SHP77 (cell line): ENCODE data around the gene MTCL1.
"Not testable (repeated sequence)": the region's sequence is repeated elsewhere in the genome, so short reads cannot be mapped to it uniquely, and the experiment has no call there.

ENCODE experiments used
- DNase-seq, 2 experiments: peaks; one replicate each; lab custom pipeline; 2025; lab: John Stamatoyannopoulos, UW

MTCL1 gene

GRCh38 chr18:8744038-8744437 lies 38.7 kb downstream of the MTCL1 start:
- no peak for DNase-seq

GRCh38 chr18:8744656-8745055 lies 39.3 kb downstream of the MTCL1 start:
- no peak for DNase-seq

- DNase-seq: no peak
These were observed 40.1 kb downstream of the MTCL1 start for GRCh38 chr18:8745355-8746014.

DNA sequence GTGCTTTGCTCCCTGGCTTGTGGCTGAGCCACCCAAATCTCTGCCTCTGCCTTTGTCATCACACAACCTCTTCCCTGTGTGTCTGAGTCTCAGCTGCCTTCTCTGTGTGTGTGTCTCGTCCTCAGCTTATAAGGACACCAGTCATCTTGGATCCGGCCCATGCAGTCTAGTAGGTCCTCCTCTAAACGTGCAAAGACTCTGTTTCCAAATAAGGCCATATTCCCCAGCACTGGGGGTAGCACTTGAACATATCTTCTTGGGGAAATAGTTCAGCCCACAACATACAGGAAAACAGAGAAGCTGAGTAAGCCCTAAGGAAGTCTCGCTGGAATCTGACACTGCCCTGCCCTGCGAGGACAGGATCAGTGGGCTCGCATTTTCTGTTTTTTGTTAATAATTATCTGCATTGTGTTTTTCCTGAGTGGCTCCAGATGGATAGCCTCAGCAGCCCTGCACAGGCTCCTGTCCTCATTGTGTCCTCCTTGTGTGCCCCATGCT lies 42.1 kb downstream of the MTCL1 start:
- DNase-seq: no peak

DNA sequence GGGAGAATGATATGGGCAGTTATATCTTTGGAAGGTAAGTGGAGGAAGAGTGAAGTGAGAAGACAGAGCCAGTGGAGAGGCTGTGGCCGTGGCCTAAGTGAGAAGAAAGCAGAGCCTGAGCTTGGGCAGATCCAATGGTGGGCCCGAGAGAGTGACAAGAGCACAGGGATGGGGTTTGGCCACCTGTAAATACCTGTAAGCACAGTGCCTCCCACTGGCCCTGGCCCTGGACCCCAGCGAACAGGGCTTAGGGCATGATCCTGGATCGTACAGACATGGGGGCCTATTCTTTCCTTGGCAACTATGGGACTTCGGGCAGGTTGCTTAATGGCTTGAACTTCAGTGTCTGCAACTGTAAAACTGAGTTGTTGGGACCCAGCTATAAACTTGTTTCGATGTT lies 44.1 kb downstream of the MTCL1 start:
- DNase-seq: no peak

GRCh38 chr18:8750954-8751415 lies 45.6 kb downstream of the MTCL1 start:
- DNase-seq: no peak

DNA sequence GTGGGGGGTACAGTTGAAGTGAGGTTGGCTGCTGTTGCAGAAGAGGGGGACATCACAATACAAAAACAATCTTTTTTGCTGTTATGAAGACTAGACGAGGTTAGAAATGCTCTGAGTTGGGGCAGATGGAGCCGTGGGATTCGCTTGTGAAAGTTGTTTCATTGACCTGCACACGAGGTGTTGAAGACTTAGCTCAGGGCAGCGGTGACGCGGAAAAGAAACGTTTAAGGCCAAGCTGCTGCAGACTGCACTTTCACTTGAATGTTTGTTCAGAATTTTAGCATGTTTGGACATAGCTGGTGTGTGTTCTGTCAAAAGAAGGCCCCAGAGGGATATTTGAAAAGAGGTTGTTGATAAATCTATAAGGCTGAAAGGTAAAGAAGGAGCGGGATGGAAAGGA lies 46.3 kb downstream of the MTCL1 start:
- no peak for DNase-seq

GRCh38 chr18:8752329-8752728 lies 47.0 kb downstream of the MTCL1 start:
- no peak for DNase-seq

- no peak for DNase-seq
These were observed 49.9 kb downstream of the MTCL1 start for GRCh38 chr18:8754995-8755960.

GRCh38 chr18:8756571-8756970 lies 51.2 kb downstream of the MTCL1 start:
- DNase-seq: no peak

DNA sequence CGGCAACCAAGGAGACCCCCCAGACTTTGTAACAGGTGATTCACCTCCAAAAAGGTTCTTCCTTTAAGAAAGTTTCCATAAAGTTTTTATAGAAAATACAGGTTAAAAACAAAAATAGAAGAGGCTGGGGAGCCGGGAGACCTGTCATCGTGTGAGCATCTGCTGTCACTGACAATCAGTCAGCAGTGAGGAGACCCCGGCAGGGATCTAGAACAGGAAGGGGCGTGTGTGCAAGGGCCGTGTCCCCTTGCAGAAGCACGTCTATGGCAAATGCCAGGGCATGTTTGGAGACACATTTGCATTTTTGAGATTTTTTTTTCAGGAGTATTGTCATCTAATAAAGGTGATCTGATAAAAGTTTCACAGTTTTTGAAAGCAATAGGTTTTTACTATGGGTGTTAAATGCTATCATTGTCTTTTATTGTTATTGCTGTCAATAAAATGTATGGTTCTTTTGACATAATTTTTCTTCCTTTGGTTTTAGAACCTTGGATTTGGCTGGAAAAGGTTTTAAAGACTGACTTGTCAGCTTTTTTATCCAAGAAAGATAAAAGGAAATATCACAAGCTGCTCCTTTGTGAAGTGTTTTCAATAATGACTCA lies 52.1 kb downstream of the MTCL1 start:
- no peak for DNase-seq

DNA sequence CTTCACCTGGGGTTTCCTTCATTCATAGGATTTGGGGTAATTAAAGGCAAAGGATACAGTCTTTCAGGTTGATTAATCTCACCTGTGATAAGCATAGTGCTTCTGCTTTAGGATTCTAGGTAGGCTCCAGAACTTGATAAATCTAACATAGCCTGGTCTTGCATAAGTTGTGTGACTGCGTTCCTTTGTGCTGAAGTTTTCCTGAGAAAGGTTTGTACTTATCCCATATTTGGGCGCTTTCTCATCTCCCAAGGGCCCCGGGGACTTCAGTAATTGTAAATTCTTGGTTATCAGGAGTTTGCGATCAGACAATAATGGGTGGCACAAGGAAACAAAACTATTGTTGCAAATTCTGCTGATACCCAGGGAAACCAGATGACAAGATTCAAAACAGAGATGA lies 53.1 kb downstream of the MTCL1 start:
- DNase-seq: no peak

DNA sequence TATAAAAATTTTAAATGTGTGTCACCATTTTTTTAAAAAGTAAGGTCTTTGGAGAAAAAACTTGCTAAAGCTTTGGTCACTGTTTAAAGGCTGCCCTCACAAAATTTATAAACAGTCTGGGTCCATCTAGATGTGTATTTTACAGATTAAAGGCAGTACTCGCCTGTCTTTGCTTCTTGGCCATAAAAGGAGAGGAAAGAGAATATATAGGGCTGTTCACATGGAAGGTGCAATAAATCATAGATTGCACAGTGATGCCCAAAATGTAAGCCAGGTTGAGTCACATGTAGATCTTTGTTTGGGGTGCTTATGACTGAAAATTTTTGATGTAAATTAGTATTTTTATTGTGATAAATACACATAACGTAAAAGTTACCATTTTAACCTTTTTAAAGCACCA lies 55.6 kb downstream of the MTCL1 start:
- no peak for DNase-seq

- DNase-seq: not testable (repeated sequence)
These were observed 56.2 kb downstream of the MTCL1 start for GRCh38 chr18:8761535-8761934.

GRCh38 chr18:8762968-8763367 lies 57.6 kb downstream of the MTCL1 start:
- no peak for DNase-seq

DNA sequence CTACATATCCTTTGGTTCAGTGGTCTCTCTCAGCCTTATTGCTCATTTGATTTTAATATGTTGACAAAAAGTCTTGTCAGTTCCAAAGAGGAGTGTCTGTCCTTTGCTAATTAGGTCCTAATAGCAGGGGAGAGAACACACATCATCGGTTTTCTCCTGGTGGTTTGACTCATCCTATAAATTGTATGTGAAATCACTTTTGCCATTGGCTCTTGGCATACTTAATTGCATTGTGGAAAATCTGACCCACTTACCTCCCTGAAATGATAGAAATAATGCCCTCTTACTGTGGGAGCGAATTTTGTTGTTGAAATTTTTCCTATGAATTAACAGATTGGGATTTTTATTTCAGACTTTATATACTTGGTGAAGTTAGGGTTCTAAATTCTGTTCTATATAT lies 58.3 kb downstream of the MTCL1 start:
- no peak for DNase-seq

DNA sequence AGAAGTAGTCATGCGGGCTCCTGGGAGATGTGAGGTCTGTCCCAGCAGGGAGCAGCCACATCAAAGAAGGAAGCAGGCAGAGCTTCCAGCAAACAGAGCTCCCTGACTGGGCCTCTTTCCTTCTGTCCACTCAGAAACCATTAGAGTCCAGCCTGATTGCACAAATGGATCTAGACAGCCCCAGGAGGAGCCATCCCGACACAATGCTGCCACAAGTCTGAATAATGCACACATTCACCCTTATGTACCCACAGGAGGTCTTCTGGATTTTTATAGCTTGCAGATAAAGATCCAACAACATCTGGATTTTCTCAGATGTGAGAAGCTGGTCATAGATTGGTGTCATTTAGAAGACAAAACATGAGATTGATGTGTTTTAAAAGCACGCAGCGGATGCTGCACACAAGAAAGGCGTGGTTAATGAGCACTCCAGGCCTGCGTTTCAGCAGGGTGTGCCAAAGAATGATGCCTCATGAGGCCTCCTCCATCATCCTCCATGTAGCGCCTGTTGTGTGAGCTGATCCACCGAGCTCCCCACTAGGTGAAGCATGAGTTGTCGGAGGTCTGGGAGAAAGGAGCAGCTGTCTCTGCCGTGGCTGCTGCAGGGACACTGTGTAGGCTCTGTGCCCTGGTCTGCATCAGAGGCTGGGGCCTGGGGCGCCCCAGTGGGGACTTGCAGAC lies 60.6 kb downstream of the MTCL1 start:
- no peak for DNase-seq

DNA sequence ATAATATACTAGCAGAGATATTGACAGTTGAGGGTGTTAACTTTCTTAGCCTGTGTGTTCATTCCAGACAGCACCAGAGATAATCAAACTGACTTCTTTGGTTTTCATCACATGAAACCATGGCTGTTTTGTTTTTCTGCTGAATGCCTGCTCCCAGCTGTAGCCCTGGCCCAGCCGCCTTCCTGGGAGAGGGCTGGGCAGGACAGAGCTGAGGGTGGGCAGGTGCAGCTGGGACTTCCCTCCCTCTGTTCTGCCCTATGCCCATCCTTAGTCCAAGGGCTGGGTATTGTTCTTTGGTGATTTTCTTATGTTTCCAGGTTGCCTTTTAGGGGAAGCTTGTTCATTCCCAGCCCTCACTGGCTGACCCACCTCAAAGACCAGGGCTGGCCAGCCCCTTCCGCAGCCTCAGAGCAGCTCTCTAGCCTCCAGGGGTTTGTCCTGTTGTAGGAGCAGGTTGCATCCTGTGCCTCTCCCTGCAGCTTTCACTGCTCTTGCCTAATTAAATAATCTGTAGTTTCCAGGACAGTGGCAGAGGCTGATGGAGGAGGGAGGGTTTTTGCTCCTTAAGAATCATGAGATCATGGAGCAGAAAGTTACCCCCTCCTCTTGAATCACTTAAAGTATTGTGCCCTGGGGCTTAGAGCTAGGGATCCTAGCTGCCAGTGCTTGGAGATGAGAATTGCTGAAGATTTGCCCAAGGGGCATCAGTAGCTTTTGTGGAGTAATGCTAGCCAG lies 61.4 kb downstream of the MTCL1 start:
- DNase-seq: no peak

GRCh38 chr18:8767340-8767739 lies 62.0 kb downstream of the MTCL1 start:
- no peak for DNase-seq

GRCh38 chr18:8769509-8770095 lies 64.2 kb downstream of the MTCL1 start:
- no peak for DNase-seq

DNA sequence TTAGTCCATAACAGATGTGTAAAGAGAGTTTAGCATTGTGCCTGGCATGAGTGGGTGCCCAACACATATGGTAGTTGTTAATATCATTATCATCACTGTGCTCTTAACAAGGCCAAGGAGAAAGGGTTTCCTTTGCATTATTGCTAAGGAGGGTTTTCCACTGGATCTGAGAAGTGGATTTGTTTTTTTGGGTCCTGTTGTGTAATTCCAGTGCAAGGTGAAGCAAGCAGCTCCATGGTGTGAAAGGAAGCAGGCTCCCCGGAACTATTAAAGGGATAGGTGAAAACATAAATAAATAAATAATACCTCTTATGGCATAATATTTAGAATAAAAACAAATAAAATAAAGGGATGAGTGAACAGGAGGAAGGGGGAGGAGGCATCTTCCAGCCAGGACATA lies 65.3 kb downstream of the MTCL1 start:
- no peak for DNase-seq
